Hepatocyte (in vitro differentiated cells): ENCODE data around the gene MDFI.

ENCODE experiments used
- EZH2 ChIP-seq: fragments of 200-600 bp; sonication (generic); IDR thresholded peaks from 2 replicates; pipeline ENCODE4 v1.6.1; 2016; ENCODE audit warnings: antibody characterized with exemption, mild to moderate bottlenecking, borderline replicate concordance
- TF ChIP-seq, protein P1 (sequence below): fragments of 200-600 bp; sonication (generic); IDR thresholded peaks from 2 replicates; pipeline ENCODE4 v1.5.1; 2016; ENCODE audit warnings: antibody characterized with exemption, mild to moderate bottlenecking; ENCODE audit not compliant: poor library complexity

DNA sequence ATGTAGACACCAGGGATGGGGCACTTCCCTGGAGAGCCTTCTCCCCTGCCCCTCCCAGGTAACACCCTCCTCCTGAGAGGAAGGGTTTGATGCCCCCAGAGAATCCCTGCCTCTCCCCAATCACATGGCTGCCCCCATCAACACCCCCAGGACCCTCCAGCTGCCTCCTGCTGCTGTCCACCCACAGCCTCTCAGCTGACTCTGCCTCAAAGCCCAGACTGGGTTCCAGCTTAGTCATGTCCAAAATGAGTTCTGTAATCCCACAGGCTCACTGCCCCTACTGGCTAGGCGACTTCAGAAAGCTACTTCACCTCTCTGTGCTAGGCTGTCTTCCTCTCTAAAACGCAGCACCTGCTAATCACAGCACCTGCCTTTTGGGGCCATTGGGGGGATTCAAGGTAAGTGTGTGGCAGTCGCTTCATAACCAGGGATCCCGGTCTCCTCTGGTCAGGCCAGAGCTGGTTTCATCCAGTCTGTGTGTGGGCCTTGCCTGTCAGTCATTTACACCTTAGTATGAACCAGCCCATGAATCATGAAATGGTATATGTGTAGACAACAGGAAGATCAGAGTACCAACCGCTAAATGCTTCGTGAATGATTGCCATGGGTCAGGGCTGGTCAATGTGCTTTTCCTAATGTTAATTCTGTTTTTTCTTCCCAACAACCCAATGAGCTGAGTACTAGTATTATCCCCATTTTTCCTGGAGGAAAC is 56.7 kb downstream of the MDFI start:
- TF ChIP-seq, protein P1, sequence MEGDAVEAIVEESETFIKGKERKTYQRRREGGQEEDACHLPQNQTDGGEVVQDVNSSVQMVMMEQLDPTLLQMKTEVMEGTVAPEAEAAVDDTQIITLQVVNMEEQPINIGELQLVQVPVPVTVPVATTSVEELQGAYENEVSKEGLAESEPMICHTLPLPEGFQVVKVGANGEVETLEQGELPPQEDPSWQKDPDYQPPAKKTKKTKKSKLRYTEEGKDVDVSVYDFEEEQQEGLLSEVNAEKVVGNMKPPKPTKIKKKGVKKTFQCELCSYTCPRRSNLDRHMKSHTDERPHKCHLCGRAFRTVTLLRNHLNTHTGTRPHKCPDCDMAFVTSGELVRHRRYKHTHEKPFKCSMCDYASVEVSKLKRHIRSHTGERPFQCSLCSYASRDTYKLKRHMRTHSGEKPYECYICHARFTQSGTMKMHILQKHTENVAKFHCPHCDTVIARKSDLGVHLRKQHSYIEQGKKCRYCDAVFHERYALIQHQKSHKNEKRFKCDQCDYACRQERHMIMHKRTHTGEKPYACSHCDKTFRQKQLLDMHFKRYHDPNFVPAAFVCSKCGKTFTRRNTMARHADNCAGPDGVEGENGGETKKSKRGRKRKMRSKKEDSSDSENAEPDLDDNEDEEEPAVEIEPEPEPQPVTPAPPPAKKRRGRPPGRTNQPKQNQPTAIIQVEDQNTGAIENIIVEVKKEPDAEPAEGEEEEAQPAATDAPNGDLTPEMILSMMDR = no peak
- no peak for TF ChIP-seq EZH2
